ENCODE measurements around the gene CD74.

DNA sequence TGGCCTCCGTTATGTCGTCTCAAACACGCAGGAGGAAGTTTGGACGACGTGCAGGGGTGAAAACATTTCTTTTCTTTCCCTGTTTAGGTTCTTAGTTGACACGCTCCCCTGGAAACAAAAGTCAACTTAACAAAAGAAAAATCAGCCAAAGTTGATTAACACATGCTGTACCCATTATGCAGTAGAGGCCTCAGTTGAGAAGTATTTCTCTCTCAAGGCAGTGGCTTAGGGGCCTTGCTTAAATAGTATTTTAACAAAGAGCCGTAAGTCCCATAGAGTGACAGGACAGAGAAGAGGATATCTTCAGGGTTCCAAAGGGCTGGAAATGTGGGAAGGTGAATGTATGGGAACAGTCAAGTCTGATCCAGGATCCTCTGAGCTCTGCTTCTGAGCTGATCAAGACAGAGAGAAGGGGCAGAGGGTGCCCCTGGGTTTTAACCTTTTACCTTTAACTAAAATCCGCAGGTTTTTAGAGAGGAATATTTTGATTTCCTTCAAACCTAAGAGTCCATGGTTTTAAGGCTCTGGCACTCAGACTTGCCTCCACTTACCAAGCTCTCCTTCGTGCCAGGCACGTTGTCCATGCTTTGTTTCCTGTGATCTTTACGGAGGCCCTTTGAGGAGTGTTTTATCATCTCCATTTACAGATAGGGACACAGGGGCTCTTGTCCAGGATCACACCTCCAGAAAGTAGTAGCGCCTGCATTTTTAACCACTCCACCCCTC is 629 bp upstream of the CD74 start:
- TF ChIP-seq POLR2A (IDR thresholded peaks at IDR 0.05; ENCODE audit: control extremely low read depth in 1 of 2, low read depth in 2 of 2, low read length in 2 of 2) = no peak
- TF ChIP-seq TAF1 (IDR thresholded peaks at IDR 0.05; ENCODE audit: low read depth, low read length) = no peak
- no peak for TF ChIP-seq HDAC6 (IDR thresholded peaks at IDR 0.05; ENCODE audit: low read depth, low read length)
- TF ChIP-seq CTCF (IDR thresholded peaks at IDR 0.05; ENCODE audit: control extremely low read depth in 1 of 3, insufficient read depth in 1 of 3, low read depth in 1 of 3, low read length in 3 of 3) = no peak
